Adipose tissue (tissue), 3 donors: ENCODE measurements around the gene UBQLN4. TPM values are rescaled to one million over a fixed set of nuclear protein-coding genes. Genes with fewer than 3 reads are reported as not detected.
"Not testable (repeated sequence)": the region's sequence is repeated elsewhere in the genome, so short reads cannot be mapped to it uniquely, and the experiment has no call there.

Experiments
- H3K27ac ChIP-seq: one replicate; pipeline ENCODE4 v1.5.1; 2013; ENCODE audit warnings: low read depth, low read length
- WGBS, 3 donors: extraction: QIAGEN DNeasy Blood & Tissue Kit; methylation state at CpG; one replicate each; pipeline ENCODE4 v1.1.7; 2013; 5-methylcytosine and 5-hydroxymethylcytosine counted together
- polyA plus RNA-seq, 3 donors: library from polyadenylated mRNA; stranded (reverse); fragments of 200-250 nt; gene quantifications; one replicate each; pipeline ENCODE4 v1.2.3, GENCODE V29; 2013
- donor health status: healthy with polysubstance abuse.
- donor health status: Bipolar disorder and iron deficiency.
- donor health status: healthy.

Gene UBQLN4
- polyA plus RNA-seq, 3 donors: 14.5 to 18.9 (median 18.8) TPM

DNA sequence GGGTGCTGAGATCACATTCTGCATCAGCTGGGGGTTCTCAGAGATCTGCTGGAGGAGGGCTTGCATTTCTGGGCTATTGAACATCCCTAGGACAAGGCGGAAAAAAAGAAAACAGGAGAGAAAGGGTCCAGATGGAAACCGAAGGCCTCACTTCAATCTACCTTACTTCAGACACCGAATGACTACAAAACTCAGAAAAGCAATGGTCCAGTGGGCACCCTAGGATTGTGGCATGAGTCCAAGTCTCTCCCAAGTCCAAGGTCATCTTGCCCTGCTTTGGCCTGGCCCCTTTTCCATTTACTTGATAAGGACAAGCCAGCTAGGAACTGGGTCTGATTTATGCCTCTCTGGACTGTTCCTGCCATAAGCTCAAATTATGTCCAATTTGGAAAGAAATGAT lies 10.8 kb downstream of the UBQLN4 start:
- no peak overlapping the region for H3K27ac ChIP-seq
- 82 to 92% (median 92%) methylated on average over 3 of the region's 3 CpGs for WGBS, 3 donors

DNA sequence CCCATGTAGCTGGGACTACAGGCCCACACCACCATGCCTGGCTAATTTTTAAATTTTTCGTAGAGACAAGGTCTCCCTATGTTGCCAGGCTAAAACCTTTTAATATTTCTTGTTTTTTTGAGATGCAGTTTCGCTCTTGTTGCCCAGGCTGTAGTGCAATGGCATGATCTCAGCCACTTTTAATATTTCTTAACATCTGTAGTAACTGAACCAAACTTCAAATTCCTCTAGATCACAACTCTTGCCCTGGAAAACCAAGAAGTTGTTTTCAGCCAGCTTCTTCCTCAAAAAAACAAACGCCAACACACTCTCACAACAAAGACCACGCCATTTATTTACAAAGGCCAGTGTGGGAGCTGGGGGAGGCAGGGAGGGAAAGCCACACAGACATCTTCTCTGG lies 18.6 kb downstream of the UBQLN4 start:
- WGBS, 3 donors: 89 to 96% (median 91%) methylated on average over 4 of the region's 4 CpGs
- H3K27ac ChIP-seq: not testable (repeated sequence)

DNA sequence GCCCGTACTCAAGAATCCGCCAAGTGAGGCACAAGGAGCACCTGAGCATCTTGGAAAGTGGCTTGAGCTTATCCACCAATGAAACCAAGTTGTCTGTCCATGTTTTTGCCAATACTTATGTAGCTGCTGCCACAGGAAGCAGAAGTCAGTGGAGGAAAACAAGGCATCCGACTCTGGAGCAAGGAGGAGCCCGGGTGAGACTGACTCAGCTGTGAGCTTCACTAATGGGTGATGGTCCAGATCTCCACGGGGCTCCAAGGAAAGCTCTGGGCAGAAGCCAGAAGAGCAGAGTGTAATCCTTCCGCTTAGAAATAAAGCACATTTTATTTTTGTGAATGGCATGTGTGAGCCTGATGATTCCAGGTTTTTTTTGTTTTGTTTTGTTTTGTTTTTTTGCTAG lies 20.6 kb downstream of the UBQLN4 start:
- H3K27ac ChIP-seq: no peak overlapping the region
- WGBS, 3 donors: 52 to 69% (median 55%) methylated on average over 6 of the region's 6 CpGs

DNA sequence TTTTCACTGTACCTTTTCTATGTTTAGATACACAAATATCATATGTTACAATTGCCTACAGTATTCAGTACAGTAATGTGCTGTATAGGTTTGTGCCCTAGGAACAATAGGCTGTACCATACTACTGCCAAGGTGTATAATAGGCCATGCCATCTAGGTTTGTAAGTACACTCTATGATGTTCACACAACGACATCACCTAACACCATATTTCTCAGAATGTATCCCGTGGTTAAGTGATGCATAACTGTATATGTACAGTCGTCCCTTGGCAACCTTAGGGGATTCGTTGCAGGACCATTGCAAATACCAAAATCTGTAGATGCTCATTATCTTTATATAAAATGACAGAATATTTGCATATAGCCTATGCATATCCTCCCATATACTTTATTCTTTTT lies 27.0 kb downstream of the UBQLN4 start:
- WGBS, 3 donors: 89 to 94% (median 90%) methylated on average over 4 of the region's 4 CpGs
- no peak overlapping the region for H3K27ac ChIP-seq

DNA sequence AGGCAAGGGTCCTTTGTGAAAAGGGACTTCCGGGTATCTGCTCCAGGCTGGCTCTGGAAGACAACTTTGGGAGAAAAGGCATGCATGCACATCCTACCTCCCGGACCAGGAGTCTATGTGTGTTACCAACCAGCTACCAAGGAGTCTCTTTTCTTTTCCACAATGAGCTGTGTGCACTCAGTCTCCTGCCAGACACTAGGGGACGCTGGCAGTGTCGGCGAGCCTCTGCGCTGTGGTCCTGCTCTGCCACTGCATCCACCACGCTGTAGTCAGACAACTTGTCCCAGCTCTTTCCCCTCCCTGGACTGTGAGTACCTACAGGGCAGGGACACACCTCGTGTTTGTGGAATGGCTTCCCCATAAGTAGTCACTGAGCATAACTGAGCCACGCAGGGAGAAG lies 27.7 kb downstream of the UBQLN4 start:
- WGBS, 3 donors: 8 to 14% (median 11%) methylated on average over 9 of the region's 9 CpGs
- H3K27ac ChIP-seq: no peak overlapping the region

DNA sequence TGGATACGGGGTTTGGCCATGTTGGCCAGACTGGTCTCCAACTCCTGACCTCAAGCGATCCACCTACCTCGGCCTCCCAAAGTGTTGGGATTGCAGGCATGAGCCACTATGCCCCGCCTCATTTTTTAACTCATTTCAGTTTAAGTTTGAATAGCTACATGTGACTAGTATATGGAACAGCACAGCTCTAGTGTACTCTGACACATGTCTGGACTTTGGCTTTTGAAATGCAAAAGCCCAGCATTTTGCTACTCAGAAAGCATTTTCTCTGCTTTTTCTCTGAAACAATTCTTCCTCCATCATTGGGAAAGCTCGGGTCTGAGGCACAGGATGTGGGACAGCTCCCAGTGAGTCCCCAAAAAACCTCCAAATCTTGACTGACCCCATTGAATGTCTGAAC lies 28.8 kb downstream of the UBQLN4 start:
- 82 to 86% (median 84%) methylated on average over 5 of the region's 5 CpGs for WGBS, 3 donors
- H3K27ac ChIP-seq: no peak overlapping the region

DNA sequence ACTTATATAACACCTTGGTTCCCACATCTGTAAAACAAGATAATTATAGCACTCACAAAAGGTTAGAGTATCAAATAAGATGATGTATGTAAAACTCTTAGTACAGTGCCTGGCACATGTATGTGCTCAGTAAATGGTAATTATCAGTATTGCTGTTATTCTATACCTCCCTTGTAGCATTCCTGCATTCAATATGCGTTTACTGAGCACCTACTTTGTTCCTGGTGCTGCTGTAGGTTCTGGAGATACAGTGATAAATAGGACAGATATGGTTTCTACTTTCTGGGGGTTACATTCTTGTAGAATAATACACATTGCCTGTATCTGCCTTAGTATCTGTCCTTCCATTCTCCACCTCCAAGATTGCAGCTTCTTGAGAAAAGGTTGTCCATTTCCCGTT lies 31.6 kb downstream of the UBQLN4 start:
- 58 to 78% (median 70%) methylated on average over 2 of the region's 2 CpGs for WGBS, 3 donors
- H3K27ac ChIP-seq: no peak overlapping the region

DNA sequence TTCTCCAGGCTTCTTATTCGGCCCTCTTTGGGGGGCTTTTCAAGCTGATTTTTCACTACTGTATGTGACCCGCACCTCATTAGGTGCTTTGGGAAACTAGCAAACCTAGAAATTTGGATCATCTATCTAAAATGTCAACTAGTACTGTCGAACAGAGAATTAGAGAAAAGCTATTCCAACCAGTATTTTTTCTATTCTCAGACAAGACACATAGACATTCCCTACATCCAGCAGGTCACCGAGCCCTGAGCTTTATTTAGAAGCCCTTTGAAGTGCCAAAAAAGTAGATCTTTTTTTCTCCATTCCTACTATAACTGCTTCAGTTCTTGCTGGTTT lies 32.5 kb downstream of the UBQLN4 start:
- 2 to 5% (median 4%) methylated on average over 4 of the region's 4 CpGs for WGBS, 3 donors
- no peak overlapping the region for H3K27ac ChIP-seq

DNA sequence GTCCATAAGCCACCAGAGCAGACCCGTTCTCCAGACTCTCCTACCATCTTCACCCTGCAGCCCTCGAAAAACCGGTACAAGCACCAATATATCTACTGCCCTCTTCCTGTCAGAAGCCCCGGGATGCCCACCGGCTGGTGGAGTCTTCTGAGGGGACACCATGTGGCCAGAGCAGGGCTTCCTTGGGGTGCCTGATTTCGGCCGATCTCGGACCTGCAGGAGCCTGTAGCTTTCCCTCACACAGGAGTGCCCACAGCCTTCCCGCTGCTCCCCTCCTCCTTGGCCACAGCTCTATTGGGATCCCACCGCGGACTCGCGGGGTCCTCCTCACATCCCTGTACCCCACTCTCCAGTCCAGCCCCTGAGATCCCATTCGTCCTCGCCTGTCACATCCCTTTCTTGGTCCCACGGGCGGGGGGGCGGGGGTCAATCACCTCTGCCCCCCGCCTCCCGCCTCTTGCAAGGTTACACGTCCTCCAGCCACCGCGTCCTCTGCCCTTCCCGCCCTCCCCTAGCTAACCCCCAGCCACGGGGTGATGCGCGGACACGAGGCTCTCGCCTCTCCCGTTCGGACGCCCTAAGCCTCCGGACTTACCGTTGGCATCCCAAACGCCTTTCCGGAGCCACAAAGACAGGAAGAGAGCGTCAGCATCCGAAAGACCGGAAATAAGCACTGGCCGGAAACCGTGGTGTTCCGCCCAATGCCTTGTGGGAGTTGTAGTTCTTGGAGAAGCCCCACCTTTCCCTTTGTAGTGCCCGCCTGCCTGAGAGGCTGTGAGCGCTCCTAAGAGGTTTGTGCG lies 33.1 kb downstream of the UBQLN4 start, which contains the start of gene SSR2:
SSR2 (minus strand) TSS at position 659 of the 800 bp plus-strand sequence. CDS start 784 bp downstream, outside the sequence.
- WGBS, 3 donors: 0 to 1% (median 1%) methylated on average over 44 to 45 of the region's 45 CpGs

DNA sequence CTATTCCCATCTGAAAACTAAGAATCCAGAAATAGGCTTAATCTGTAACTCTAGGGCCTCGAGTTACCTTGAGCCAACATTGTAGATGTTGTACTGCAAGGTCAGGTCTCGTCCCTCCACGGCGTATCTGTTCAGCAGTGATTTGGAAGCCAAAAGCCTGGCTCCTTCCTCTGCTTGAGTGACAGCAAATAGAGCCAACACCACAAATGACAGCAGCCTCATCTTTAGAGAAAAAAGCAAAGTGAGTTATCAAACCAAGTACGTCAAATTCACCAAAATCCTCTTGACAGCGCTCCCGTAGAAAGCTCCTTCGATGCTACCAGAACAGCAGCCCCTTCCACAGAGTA lies 33.7 kb downstream of the UBQLN4 start:
- 17 to 57% (median 54%) methylated on average over 8 of the region's 8 CpGs for WGBS, 3 donors

More for the DNA sequence above, 33.1 kb downstream of the UBQLN4 start, which contains the start of gene SSR2:
- no peak within 1 kb of the TSS for H3K27ac ChIP-seq

DNA sequence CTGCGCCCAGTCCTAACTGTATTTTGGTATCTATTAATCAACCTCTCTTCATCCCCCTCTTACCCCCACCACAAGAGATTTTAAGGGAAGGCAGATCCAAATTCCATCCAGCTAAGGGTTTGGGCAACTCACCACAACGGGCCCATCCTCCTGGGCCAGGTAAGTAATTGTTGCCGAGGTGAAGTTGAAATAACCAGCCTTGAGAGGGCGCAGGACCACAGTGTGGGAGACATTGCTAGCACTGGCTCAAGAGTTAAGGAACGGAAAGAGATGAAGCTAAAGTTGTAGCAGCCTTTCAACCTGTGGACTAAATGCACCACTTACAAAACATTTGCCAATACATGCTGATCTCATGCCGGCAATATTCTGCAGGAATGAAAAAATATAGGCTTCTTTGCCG lies 38.8 kb downstream of the UBQLN4 start:
- 88 to 96% (median 92%) methylated on average over 7 of the region's 7 CpGs for WGBS, 3 donors
- no peak overlapping the region for H3K27ac ChIP-seq

More for the DNA sequence above, 33.7 kb downstream of the UBQLN4 start:
- H3K27ac ChIP-seq: no peak overlapping the region

DNA sequence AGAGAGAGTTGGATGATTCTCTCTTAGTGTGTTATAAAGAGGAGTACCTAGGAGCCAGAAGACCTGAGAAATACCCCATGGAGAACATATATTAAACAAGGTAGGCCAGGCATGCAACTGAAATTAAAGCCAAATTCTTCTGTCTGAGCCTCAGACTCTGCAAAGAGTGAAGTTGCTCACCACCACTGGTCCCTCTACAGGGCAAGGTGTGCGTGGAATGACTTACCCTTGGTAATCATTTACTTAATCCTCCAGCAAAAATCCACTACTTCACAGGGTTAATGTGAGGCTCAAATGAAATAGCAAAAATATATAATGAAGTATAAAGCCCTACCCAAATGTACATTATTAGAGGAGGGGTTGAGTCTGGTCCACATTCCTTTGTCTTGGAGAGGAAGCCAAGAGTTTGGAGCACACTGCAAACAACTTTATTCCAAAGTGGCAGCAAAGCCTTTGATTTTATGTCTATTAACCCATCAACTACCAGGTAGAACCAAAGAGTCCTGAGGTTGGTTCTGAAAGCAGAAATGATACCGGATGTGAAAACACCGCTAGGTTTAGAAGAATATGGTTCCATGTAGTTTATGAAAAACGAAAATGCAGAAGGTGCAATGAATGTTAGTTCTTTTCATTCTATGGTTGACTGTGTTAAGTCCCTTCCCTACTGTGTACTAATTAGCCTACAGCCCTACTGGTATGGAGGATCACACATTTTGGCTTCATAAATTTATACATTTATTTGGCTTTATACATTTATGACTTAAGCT lies 41.4 kb downstream of the UBQLN4 start:
- 84 to 95% (median 89%) methylated on average over 4 of the region's 4 CpGs for WGBS, 3 donors
- no peak overlapping the region for H3K27ac ChIP-seq

DNA sequence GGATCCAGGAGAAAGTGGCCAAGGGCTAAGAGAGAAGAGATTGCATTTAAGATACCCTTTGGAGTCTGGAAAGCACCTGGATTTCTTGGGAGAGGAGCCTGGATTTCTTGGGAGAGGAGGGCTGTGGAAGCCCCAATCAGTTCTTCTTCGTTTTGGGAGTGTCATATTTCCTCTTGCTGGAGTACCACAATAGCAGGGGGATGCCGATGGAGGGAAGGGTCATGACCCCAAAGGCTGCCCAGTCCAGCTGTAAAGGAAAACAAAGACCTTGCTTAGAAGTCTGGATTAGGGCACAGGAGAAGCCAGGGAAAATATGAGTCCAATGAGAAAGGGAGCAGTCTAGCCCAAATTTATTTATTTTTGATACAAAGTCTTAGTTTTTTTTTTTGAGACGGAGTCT lies 44.2 kb downstream of the UBQLN4 start:
- 56 to 62% (median 58%) methylated on average over 3 of the region's 3 CpGs for WGBS, 3 donors
- no peak overlapping the region for H3K27ac ChIP-seq

GRCh38 chr1:156006666-156007376 lies 46.8 kb downstream of the UBQLN4 start:
- WGBS, 3 donors: 56 to 76% (median 68%) methylated on average over 7 of the region's 7 CpGs
- H3K27ac ChIP-seq: no peak overlapping the region

- 68 to 75% (median 73%) methylated on average over 4 of the region's 4 CpGs for WGBS, 3 donors
- no peak overlapping the region for H3K27ac ChIP-seq
Observed at GRCh38 chr1:156004843-156005584, 48.6 kb downstream of the UBQLN4 start.

DNA sequence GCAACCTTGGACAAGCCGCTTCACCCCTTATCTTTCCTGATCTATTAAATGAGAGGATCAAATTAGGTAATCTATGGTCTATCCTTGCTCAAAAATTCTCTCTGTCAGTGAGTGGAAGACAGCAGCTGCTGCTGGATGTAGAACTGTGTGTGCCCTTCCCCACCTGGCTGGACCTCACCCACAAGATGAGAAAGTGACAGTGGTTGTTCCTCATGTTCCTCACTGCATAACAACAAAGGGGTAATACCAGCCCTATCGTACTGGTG lies 49.7 kb downstream of the UBQLN4 start:
- H3K27ac ChIP-seq: no peak overlapping the region
- WGBS, 3 donors: 47 to 48% (median 48%) methylated on average over 2 of the region's 2 CpGs

GRCh38 chr1:156002188-156002911 lies 51.2 kb downstream of the UBQLN4 start:
- no peak overlapping the region for H3K27ac ChIP-seq
- 63 to 77% (median 67%) methylated on average over 3 of the region's 3 CpGs for WGBS, 3 donors

DNA sequence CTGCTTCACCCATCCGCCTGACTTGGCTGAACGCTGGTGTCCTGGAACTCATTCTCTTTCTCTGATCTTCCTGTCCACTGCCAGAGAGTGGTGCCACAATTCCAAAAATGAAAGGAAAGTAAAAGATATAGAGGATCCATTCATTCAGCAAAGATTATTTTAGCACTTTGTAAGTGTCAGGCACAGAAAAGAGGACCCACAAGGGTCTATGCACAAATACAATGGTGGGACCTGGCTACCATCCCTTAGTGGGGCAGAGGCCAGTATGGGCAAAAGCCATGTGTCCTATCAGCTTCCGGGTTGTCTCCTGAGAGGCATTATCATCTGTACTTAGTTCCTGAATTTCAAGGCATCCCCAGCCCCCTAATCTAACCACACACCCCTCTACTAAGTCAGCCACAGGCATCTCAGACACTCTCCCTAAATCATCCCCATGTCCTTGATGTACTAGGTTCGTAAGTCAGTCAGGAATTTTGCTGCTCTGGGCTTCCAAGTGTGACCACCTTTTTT lies 51.9 kb downstream of the UBQLN4 start:
- H3K27ac ChIP-seq: no peak overlapping the region
- WGBS, 3 donors: 40 to 68% (median 58%) methylated on average over 4 of the region's 4 CpGs
